Measurements from ENCODE around the gene SMARCAL1.

- TF ChIP-seq, protein P1, sequence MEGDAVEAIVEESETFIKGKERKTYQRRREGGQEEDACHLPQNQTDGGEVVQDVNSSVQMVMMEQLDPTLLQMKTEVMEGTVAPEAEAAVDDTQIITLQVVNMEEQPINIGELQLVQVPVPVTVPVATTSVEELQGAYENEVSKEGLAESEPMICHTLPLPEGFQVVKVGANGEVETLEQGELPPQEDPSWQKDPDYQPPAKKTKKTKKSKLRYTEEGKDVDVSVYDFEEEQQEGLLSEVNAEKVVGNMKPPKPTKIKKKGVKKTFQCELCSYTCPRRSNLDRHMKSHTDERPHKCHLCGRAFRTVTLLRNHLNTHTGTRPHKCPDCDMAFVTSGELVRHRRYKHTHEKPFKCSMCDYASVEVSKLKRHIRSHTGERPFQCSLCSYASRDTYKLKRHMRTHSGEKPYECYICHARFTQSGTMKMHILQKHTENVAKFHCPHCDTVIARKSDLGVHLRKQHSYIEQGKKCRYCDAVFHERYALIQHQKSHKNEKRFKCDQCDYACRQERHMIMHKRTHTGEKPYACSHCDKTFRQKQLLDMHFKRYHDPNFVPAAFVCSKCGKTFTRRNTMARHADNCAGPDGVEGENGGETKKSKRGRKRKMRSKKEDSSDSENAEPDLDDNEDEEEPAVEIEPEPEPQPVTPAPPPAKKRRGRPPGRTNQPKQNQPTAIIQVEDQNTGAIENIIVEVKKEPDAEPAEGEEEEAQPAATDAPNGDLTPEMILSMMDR (IDR thresholded peaks at IDR 0.05; ENCODE audit: poor library complexity): no peak
- TF ChIP-seq EZH2phosphoT487 (IDR thresholded peaks at IDR 0.05; ENCODE audit: low read depth, severe bottlenecking, unreplicated experiment): no peak
These were observed 77.8 kb downstream of the SMARCAL1 start for GRCh38 chr2:216490061-216490460.

All from hepatocyte (in vitro differentiated cells).